Endothelial cell of umbilical vein (primary cell): ENCODE results near the gene WDR4. TPM values are rescaled to one million over a fixed set of nuclear protein-coding genes. Genes with fewer than 3 reads are reported as not detected.

Experiments used
- BruUV-seq: library from RNA; stranded (reverse); fragments of 400-500 nt; replicated peaks from 2 replicates; lab custom pipeline; 2021; lab: Mats Ljungman, UMichigan
- CTCF ChIA-PET: fragments of 300-600, 350-600 bp; sonication (Branson Sonifier 250); formaldehyde crosslinking; loops from one replicate; lab custom pipeline; 2021; ENCODE audit warnings: antibody characterized with exemption, inconsistent platforms; lab: Charles Lee
- POLR2A ChIA-PET: fragments of 300-600, 350-600 bp; sonication (Branson Sonifier 250); formaldehyde crosslinking; loops from one replicate; lab custom pipeline; 2021; ENCODE audit warnings: antibody characterized with exemption, inconsistent platforms; lab: Charles Lee
- DNase-seq: peaks from one replicate; pipeline ENCODE4 v3.0.0-alpha.2; 2011; ENCODE audit warnings: low read depth, low spot score
- FAIRE-seq: peaks from 2 replicates; lab custom pipeline; 2011; peaks lifted over from hg19 to GRCh38; lab: Jason Lieb, UNC
- H2AFZ ChIP-seq: 2 replicates; pipeline ENCODE4 v1.6.0; 2012; ENCODE audit warnings: low read depth, low read length, control low read depth, inconsistent platforms
- H3K27ac ChIP-seq: 2 replicates; pipeline ENCODE4 v1.5.1; 2011; ENCODE audit warnings: low read depth, mild to moderate bottlenecking, control low read depth, low read length, moderate library complexity; ENCODE audit not compliant: insufficient read depth
- H3K27me3 ChIP-seq, 2 experiments: 2 replicates each; pipeline versions ENCODE4 v1.6.0 to v1.6.1; 2011; ENCODE audit warnings: low read length in 2 of 2, mixed read lengths in 1 of 2; ENCODE audit not compliant: control insufficient read depth in 2 of 2, insufficient read depth in 2 of 2
- H3K36me3 ChIP-seq, 2 experiments: 2 replicates in 1 of 2; 3 replicates in 1 of 2; pipeline ENCODE4 v1.5.1; 2011; ENCODE audit warnings: low read length in 2 of 2, mild to moderate bottlenecking in 1 of 2, moderate library complexity in 1 of 2; ENCODE audit not compliant: control insufficient read depth in 2 of 2, insufficient read depth in 2 of 2; ENCODE audit errors: extremely low read depth in 1 of 2
- H3K4me1 ChIP-seq: 3 replicates; pipeline ENCODE4 v1.5.1; 2011; ENCODE audit warnings: mild to moderate bottlenecking, low read length; ENCODE audit not compliant: control insufficient read depth, insufficient read depth; ENCODE audit errors: extremely low read depth
- H3K4me2 ChIP-seq: 2 replicates; pipeline ENCODE4 v1.6.1; 2011; ENCODE audit warnings: low read length, control low read depth, mixed read lengths; ENCODE audit not compliant: insufficient read depth
- H3K4me3 ChIP-seq, 3 experiments: fragments of 200-600 bp in 1 of 3; sonication (generic), shearing (Covaris generic) in 1 of 3; replicated peaks in 1 of 3; 2 replicates each; pipeline ENCODE4 v1.5.1; 2011 to 2016; ENCODE audit warnings: control low read depth in 3 of 3, low read length in 3 of 3, mild to moderate bottlenecking in 2 of 3, inconsistent platforms in 1 of 3, low read depth in 1 of 3, moderate library complexity in 1 of 3; ENCODE audit not compliant: insufficient read depth in 1 of 3
- H3K79me2 ChIP-seq: 2 replicates; pipeline ENCODE4 v1.6.0; 2012; ENCODE audit warnings: low read length, inconsistent platforms; ENCODE audit not compliant: control insufficient read depth, insufficient read depth
- H3K9ac ChIP-seq: replicated peaks from 2 replicates; pipeline ENCODE3; 2011; ENCODE audit warnings: low read length, control low read depth; ENCODE audit not compliant: insufficient read depth; ENCODE audit errors: extremely low read depth
- H3K9me1 ChIP-seq: replicated peaks from 3 replicates; pipeline ENCODE4 v1.6.0; 2011; ENCODE audit warnings: mild to moderate bottlenecking, low read length; ENCODE audit not compliant: control insufficient read depth, insufficient read depth; ENCODE audit errors: extremely low read depth
- H3K9me3 ChIP-seq: replicated peaks from 2 replicates; pipeline ENCODE4 v1.5.1; 2012; ENCODE audit warnings: low read length, inconsistent platforms; ENCODE audit not compliant: control insufficient read depth, insufficient read depth
- H4K20me1 ChIP-seq: replicated peaks from 2 replicates; pipeline ENCODE3; 2011; ENCODE audit warnings: mild to moderate bottlenecking, low read length; ENCODE audit not compliant: control insufficient read depth, insufficient read depth; ENCODE audit errors: extremely low read depth
- CTCF ChIP-seq, 2 donors: IDR thresholded peaks; 1 replicate in 1 of 2; 2 replicates in 1 of 2; pipeline ENCODE4 v1.5.1; 2011; ENCODE audit warnings: low read length in 2 of 2, mild to moderate bottlenecking in 2 of 2, moderate library complexity in 2 of 2, control low read depth in 1 of 2, inconsistent platforms in 1 of 2, low read depth in 1 of 2; ENCODE audit not compliant: insufficient read depth in 1 of 2; ENCODE audit errors: extremely low read depth in 1 of 2
- EZH2 ChIP-seq: IDR thresholded peaks from 2 replicates; pipeline ENCODE4 v1.6.1; 2012; ENCODE audit warnings: borderline replicate concordance, low read depth, mild to moderate bottlenecking, moderate library complexity, low read length, inconsistent platforms; ENCODE audit not compliant: severe bottlenecking
- FOS ChIP-seq: IDR thresholded peaks from 2 replicates; pipeline ENCODE4 v1.6.1; 2011; ENCODE audit warnings: mild to moderate bottlenecking, low read length, moderate library complexity, borderline replicate concordance; ENCODE audit not compliant: insufficient read depth
- GATA2 ChIP-seq: IDR thresholded peaks from 2 replicates; pipeline ENCODE4 v1.7.0; 2011; ENCODE audit warnings: low read depth, mild to moderate bottlenecking, moderate library complexity, mixed read lengths, low read length; ENCODE audit not compliant: insufficient read length, insufficient read depth
- JUN ChIP-seq: IDR thresholded peaks from 2 replicates; pipeline ENCODE4 v1.6.1; 2011; ENCODE audit warnings: borderline replicate concordance, low read depth; ENCODE audit not compliant: insufficient read length, insufficient read depth
- MAX ChIP-seq: IDR thresholded peaks from 2 replicates; pipeline ENCODE4 v1.6.1; 2011; ENCODE audit not compliant: insufficient read depth, insufficient read length
- MYC ChIP-seq: IDR thresholded peaks from one replicate; pipeline ENCODE4 v1.6.1; 2011; ENCODE audit warnings: mild to moderate bottlenecking, low read depth, low read length
- POLR2A ChIP-seq: IDR thresholded peaks from 2 replicates; pipeline ENCODE4 v1.6.1; 2012; ENCODE audit warnings: low read depth, mild to moderate bottlenecking, control low read depth, low read length
- POLR2AphosphoS5 ChIP-seq: IDR thresholded peaks from 2 replicates; pipeline ENCODE4 v1.6.1; 2012; ENCODE audit warnings: low read depth, mild to moderate bottlenecking, control low read depth, low read length, moderate library complexity; ENCODE audit not compliant: insufficient read depth
- dilution Hi-C: fragments of 300-500 bp; cut with MboI; formaldehyde crosslinking; loops from one replicate; pipeline ENCODE4 v1.15.0; 2019; ENCODE audit warnings: low sequenced_read_pairs; ENCODE audit not compliant: extremely low pct_ligation_motif_present
- intact Hi-C: fragments of 100-400 bp; cut with micrococcal nuclease; formaldehyde crosslinking; loops from one replicate; pipeline ENCODE4 v1.10.0; 2022
- polyA plus RNA-seq, 4 experiments: library from polyadenylated mRNA; depleted of rRNA in 3 of 4; stranded (reverse) in 3 of 4; unstranded in 1 of 4; fragments of >200 nt; gene quantifications; 2 replicates each; pipeline versions ENCODE4 v1.2.1 to v1.2.3, GENCODE V29; 2011 to 2012; ENCODE audit warnings: missing spikeins in 1 of 4
- total RNA-seq: library from RNA; stranded (reverse); gene quantifications from 2 replicates; pipeline ENCODE4 v1.2.3, GENCODE V29; 2021

WDR4 gene
- total and polyA plus RNA-seq, 2 donors (not counting 3 experiments of a cell fraction or from before 2014, with no cell fraction given): 24.5 to 40.0 TPM

- ChIA-PET CTCF (no interaction called here), POLR2A (no interaction called here)
- no peak for FAIRE-seq
- Histone ChIP-seq H3K9me3 (no peaks in the 10 kb centered on the region), H2AFZ (no peak overlapping the region), H3K27ac (no peak overlapping the region), H3K4me2 (no peak overlapping the region), H3K9me1 (no peaks in the 10 kb centered on the region), H3K9ac (no peak overlapping the region), H3K79me2 (no peaks in the 10 kb centered on the region), H3K4me1 (no peaks in the 10 kb centered on the region), H3K27me3 (peaks cover 0 to 2% of the 10 kb centered on the region in 2 experiments), H3K4me3 (no peak overlapping the region), H3K36me3 (peaks cover 0 to 6% of the 10 kb centered on the region in 2 experiments), H4K20me1 (no peaks in the 10 kb centered on the region)
- dilution Hi-C loops: no loop called here
- no peak for DNase-seq
- intact Hi-C loops: no loop called here
- BruUV-seq: no TSS peak
- TF ChIP-seq JUN: no peak
- TF ChIP-seq EZH2: no peak
- TF ChIP-seq POLR2AphosphoS5: no peak
- TF ChIP-seq GATA2: no peak
- TF ChIP-seq CTCF (IDR thresholded peaks at IDR 0.05; ENCODE audit: extremely low read depth in 1 of 2, insufficient read depth in 1 of 2, low read depth in 1 of 2, low read length in 2 of 2): no peak
- no peak for TF ChIP-seq MYC
- no peak for TF ChIP-seq FOS
- TF ChIP-seq MAX: no peak
- no peak for TF ChIP-seq POLR2A
Observed at GRCh38 chr21:42835211-42835610, 44.1 kb downstream of the WDR4 start.
